OCI-M2 (cell line): ENCODE results near the gene PTMA.
A peak's percentile ranks its signal among the peaks of the same experiment; 100 is the strongest.
"Not testable (repeated sequence)": the region's sequence is repeated elsewhere in the genome, so short reads cannot be mapped to it uniquely, and the experiment has no call there.

ENCODE experiments used
- DNase-seq: peaks from one replicate; lab custom pipeline; 2025; ENCODE audit not compliant: unreplicated experiment; lab: John Stamatoyannopoulos, UW

Gene PTMA

GRCh38 chr2:231714639-231715498, 6.5 kb downstream of the PTMA start:
- DNase-seq: peak; percentile 89

- no peak for DNase-seq
These were observed 7.1 kb downstream of the PTMA start for GRCh38 chr2:231715499-231715837.

GRCh38 chr2:231715988-231716616, 7.8 kb downstream of the PTMA start:
- peak; percentile 55 for DNase-seq

GRCh38 chr2:231716666-231717280, 8.4 kb downstream of the PTMA start:
- no peak for DNase-seq

DNA sequence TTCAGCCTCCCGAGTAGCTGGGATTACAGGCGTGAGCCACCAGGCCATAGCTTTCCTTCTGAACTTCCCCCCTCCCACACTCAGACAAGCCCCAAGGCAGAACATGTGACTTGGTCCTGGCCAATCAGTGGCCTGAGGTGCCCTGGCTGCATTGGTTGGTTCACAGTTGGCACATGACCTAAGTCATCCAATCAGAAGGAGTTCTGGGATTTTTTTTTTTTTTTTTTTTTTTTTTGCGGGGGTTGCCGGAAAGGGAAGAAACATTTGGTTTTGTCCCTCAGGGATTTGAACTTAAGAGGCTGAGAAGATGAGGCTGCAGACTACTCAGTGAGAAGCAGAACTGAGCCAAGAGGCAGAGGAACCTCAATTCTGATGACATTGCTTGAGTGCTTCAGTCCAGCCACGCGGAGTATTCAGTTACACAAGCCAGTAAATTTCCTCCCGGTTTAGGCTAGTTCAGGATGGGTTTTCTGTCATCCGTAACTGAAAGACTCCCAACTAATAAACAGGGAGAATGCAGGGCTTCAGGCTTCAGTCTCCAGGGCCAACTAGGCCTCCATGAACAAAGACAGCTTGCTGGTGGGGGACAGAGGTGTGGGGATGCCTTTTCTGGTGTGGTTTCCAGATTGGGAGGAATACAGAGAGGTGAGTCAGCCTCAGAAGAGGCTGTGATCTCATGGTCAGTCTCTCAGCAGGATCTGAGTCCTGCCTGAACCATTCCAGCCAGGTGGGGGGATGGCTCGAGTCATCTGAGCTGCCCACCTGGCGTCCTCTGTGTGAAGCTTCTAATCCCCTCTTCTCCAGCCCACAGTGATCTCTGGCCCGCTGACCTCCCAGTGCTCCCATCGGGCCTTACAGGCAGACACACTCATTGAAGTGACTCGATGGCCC, 9.2 kb downstream of the PTMA start:
- no peak for DNase-seq

DNA sequence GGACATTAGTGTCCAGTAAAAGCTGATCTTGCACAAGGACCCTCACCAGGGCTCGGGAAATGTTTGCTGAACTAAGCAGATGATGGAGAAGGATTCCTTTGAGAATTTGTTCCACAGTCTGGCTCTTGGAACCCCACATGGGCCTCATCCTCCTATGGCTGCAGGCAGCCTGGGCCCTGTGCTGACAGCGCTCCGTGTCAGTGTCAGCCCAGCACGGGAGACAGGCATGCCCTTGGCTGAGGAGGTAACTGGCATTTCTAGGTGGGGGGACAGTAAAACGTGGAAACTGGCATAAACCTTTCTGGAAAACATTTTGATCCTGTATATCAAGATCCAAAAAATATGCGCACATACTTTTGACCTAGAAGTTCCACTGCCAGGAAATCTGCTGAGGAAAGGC, 10.5 kb downstream of the PTMA start:
- DNase-seq: no peak

DNA sequence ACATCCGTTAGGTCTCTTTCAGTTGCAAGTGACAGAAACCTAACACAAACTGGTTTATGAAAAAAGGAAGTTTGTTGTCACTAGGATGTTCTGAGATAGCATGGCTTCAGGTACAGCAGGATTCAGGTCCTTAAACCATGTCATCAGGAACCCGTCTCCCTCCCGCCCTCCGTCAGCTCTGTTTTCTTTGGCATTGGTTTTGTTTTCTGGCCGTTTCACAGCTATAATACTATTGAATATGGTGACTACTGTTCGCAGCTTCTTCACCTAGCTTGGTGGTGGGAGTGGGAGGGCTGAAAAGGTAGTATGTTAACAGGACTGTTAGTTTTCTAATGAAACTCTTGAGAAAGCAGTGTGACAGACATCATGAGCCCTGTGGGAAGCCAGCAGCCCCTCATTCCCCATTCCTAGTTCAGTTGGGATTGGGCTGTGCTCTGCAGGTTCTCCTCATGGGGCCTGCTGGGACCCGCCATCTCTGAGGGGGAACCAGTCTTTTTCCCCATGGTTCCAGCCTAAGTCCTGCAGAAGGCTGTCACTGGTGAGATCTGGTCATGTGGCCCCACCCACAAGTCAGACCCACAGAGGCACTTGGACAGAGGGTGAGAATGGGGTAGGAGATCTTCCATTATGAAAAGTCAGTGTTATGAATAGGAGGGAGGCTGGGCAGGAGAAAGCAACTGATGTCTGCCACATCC, 12.1 kb downstream of the PTMA start:
- DNase-seq: no peak

GRCh38 chr2:231720987-231721966, 13.0 kb downstream of the PTMA start:
- no peak for DNase-seq

DNA sequence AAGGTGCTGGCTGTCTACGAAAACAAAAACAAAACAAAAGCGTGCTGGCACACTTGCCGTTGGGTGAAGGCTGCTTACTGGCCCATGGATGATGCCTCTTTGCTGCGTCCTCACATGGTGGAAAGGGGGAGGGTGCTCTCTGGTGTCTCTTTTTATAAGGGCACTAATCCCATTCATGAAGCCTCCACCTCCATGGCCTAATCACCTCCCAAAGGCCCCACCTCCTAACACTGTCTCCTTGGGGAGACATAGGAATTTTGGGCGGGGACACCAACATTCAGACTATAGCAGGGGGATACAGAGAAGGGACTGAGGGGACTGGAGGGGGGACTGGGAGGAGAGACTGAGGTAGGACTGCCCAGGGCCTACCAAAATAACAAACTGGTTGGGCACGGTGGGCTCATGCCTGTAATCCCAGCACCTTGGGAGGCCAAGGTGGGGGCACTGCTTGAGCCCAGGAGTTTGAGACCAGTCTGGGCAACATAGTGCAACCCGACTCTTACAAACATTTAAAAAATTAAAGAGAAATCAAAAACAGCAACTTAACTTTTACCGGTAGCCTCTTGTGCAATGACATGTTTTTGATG, 14.5 kb downstream of the PTMA start:
- no peak for DNase-seq

DNA sequence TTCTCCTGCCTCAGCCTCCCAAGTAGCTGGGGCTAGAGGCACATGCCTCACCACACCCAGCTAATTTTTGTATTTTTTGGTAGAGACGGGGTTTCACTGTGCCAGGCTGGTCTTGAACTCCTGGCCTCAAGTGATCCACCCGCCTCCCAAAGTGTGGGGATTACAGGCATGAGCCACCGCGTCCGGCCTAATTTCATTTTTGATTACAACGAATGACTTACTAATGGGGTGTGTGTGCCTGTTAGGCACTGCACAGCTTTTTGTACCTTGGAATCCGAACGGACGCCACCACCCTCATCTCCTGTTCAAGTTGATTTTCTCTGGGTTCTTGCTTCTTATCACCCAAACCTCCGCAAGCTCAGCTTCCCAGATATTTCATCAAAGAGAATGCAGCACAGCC, 17.2 kb downstream of the PTMA start:
- no peak for DNase-seq

DNA sequence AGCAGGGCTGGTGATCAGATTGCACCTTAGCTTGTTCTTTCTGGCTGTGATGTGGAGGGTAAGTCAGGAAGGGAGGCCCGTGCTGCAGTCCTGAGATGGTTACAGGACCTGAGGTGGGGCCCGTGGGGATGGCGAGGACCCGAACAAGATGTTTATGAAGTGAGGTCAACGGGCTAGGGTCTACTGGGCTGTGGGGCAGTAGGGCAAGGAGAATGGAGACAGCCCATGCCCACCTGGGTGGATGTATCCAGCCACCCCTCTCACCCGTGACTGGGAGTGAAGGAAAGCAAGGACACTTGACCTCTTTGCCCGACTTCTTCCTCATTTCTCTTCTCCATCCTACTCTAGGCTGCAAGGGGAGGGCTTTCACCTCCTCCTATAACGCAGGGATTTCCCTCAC, 18.0 kb downstream of the PTMA start:
- DNase-seq: no peak

- DNase-seq: no peak
These were observed 19.3 kb downstream of the PTMA start for GRCh38 chr2:231727621-231728020.

DNA sequence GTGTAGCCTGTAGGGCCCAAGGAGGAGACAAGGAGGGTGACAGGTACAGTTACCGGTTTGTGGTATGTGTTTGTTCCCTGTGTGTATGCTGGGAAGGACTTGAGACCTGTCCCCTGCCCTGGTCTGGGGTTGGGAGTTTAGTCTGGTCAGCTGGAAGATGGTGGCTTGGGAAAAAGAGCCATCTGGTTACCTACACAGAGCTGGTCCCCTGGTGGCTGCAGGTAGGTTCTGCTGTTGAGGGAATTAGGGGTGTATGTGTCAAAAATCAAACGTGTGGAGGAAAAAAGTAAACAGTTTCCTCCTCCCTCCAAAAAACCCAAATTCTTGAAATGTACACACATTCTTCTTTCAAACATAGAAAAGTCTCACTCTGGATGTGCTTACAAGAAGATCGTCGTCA, 24.3 kb downstream of the PTMA start:
- no peak for DNase-seq

DNA sequence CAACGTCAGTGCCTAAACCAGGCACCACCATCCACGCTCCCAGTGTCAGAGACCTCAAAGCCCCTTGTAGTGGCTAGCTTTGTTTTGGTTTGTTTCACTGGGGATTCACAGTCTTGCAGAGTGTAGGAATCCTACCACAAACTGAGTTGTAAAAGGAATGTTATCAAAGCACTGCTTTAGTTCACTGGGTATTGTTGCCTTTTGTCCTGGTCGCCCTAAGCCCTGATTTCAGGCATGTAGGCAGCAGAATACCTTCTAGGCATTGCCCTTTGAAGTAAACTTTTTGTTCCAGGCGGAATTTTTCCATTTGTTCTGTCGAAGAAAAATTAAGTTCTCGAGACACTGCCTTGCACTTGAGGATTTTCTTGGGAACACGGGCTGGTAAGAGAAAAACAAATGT, 29.4 kb downstream of the PTMA start:
- DNase-seq: no peak

- no peak for DNase-seq
These were observed 35.2 kb downstream of the PTMA start for GRCh38 chr2:231743376-231744116.

DNA sequence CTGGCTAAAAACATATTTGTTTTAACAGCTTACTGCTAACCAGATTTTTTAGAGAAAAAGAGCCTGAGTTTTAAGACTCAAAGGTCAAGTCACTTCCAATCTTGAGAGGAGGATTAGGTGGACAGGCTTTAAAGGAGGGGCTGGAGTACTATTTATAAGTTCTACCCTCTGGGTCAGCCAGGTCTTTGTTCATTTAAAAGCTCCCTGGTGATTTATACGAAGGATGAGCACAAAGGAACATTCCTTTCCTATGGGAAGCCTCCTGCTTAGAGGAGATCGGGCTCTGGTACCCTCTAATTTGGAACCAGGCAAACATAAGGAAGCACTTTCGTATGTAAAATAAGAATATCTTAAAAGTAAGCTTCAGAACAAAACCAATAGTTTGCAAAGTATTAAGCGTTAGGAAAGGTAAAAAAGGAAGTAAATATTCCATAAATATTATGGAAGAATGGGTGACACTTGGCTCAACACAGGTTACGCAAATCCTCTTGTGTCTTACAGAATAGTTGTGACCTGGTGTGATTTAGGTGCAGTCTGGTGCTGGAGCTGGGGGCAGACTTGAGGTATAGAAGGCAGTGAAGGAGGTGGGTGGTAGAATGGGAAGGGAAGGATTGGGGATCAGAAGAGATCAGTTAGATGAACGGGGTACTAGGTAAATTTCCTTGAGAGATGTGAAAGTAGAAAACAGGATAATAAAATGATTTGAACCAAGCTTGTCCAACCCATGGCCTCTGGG, 37.1 kb downstream of the PTMA start:
- DNase-seq: no peak

DNA sequence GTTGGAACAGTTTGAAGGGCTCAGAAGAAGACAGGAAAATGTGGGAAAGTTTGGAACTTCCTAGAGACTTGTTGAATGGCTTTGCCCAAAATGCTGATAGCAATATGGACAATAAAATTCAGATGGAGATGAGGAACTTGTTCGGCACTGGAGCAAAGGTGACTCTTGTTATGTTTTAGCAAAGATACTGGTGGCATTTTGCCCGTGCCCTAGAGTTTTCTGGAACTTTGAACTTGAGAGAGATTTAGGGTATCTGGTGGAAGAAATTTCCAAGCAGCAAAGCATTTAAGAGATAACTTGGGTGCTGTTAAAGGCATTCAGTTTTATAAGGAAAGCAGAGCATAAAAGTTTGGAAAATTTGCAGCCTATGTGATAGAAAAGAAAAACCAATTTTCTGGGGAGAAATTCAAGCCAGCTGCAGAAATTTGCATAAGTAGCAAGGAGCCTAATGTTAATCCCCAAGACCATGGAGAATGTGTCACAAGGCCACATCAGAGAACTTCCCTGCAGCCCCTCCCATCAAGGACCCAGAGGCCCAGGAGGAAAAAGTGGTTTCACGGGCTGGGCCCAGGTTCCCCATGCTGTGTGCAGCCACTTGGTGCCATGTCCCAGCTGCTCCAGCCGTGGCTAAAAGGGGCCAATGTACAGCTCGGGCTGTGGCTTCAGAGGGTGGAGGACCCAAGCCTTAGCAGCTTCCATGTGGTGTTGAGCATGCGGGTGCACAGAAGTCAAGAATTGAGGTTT, 40.0 kb downstream of the PTMA start:
- not testable (repeated sequence) for DNase-seq
